Fibroblast of villous mesenchyme (primary cell): ENCODE data around the gene TCF7L1. TPM values are rescaled to one million over a fixed set of nuclear protein-coding genes. Genes with fewer than 3 reads are reported as not detected.

Source experiments
- DNase-seq: peaks from one replicate; pipeline ENCODE4 v3.0.0-alpha.2; 2010; ENCODE audit warnings: low read depth
- H3K4me3 ChIP-seq: 2 replicates; pipeline ENCODE4 v1.5.1; 2011; ENCODE audit warnings: low read depth, mild to moderate bottlenecking, low read length
- CTCF ChIP-seq: IDR thresholded peaks from 2 replicates; pipeline ENCODE4 v1.5.1; 2012; ENCODE audit warnings: low read depth, mild to moderate bottlenecking, low read length; ENCODE audit not compliant: insufficient read depth
- total RNA-seq: library from RNA; depleted of rRNA; stranded (reverse); fragments of >200 nt; gene quantifications from 2 replicates; pipeline ENCODE4 v1.2.3, GENCODE V29; 2012

Gene TCF7L1
- total RNA-seq, 1 donor, result 4.3 TPM

GRCh38 chr2:85222792-85223191, 89.6 kb downstream of the TCF7L1 start:
- TF ChIP-seq CTCF, result no peak
- H3K4me3 ChIP-seq, result no peak overlapping the region
- DNase-seq, result peak; percentile 28

GRCh38 chr2:85226783-85227182, 93.6 kb downstream of the TCF7L1 start:
- no peak for TF ChIP-seq CTCF
- no peak overlapping the region for H3K4me3 ChIP-seq
- DNase-seq, result no peak

GRCh38 chr2:85230679-85231467, 97.7 kb downstream of the TCF7L1 start:
- H3K4me3 ChIP-seq, result no peak overlapping the region
- TF ChIP-seq CTCF, result no peak
- DNase-seq, result no peak

- TF ChIP-seq CTCF, result no peak
- H3K4me3 ChIP-seq, result no peak overlapping the region
- no peak for DNase-seq
Measured at GRCh38 chr2:85231468-85231805, 98.2 kb downstream of the TCF7L1 start.

- DNase-seq, result no peak
- no peak overlapping the region for H3K4me3 ChIP-seq
- no peak for TF ChIP-seq CTCF
Measured at GRCh38 chr2:85231952-85232351, 98.8 kb downstream of the TCF7L1 start.

GRCh38 chr2:85234868-85235267, 101.7 kb downstream of the TCF7L1 start:
- H3K4me3 ChIP-seq, result no peak overlapping the region
- DNase-seq, result no peak
- no peak for TF ChIP-seq CTCF

- TF ChIP-seq CTCF, result no peak
- no peak for DNase-seq
Measured at GRCh38 chr2:85235281-85235680, 102.1 kb downstream of the TCF7L1 start.

More at GRCh38 chr2:85235281-85235680, 102.1 kb downstream of the TCF7L1 start:
- no peak overlapping the region for H3K4me3 ChIP-seq
